SK-N-MC (cell line): ENCODE results near the gene FOXI2.

Experiments used
- DNase-seq: peaks from one replicate; pipeline ENCODE4 v3.0.0-alpha.2; 2011; ENCODE audit warnings: low read depth, low spot score
- H3K27ac ChIP-seq: fragments of 200-600 bp; sonication (generic); 2 replicates; pipeline ENCODE4 v1.5.1; 2016; ENCODE audit warnings: mixed run types
- H3K36me3 ChIP-seq: fragments of 200-600 bp; sonication (generic); 2 replicates; pipeline ENCODE4 v1.6.1; 2017; ENCODE audit warnings: antibody characterized with exemption, low read length, mixed read lengths; ENCODE audit not compliant: insufficient read depth
- H3K4me3 ChIP-seq: fragments of 200-600 bp; sonication (generic); 2 replicates; pipeline ENCODE4 v1.5.1; 2016
- H3K9ac ChIP-seq: fragments of 200-600 bp; sonication (generic); 2 replicates; pipeline ENCODE4 v1.8.0; 2017; ENCODE audit warnings: mixed run types, mixed read lengths; ENCODE audit not compliant: insufficient read length
- H3K9me3 ChIP-seq: fragments of 200-600 bp; sonication (generic); 2 replicates; pipeline ENCODE4 v1.6.1; 2017; ENCODE audit warnings: low read depth, mild to moderate bottlenecking, antibody characterized with exemption, low read length, moderate library complexity, mixed read lengths
- EZH2 ChIP-seq: fragments of 200-600 bp; sonication (generic); IDR thresholded peaks from one replicate; pipeline ENCODE4 v1.6.1; 2017; ENCODE audit warnings: antibody characterized with exemption
- FOXP2 ChIP-seq: optimal IDR thresholded peaks from 2 replicates; pipeline ENCODE3; 2011; ENCODE audit warnings: mild to moderate bottlenecking, moderate library complexity; ENCODE audit not compliant: insufficient read depth; ENCODE audit errors: extremely low read length, control extremely low read depth
- POLR2AphosphoS5 ChIP-seq: IDR thresholded peaks from 2 replicates; pipeline ENCODE4 v1.6.1; 2012; ENCODE audit warnings: mild to moderate bottlenecking, low read depth, low read length, borderline replicate concordance

Gene FOXI2

DNA sequence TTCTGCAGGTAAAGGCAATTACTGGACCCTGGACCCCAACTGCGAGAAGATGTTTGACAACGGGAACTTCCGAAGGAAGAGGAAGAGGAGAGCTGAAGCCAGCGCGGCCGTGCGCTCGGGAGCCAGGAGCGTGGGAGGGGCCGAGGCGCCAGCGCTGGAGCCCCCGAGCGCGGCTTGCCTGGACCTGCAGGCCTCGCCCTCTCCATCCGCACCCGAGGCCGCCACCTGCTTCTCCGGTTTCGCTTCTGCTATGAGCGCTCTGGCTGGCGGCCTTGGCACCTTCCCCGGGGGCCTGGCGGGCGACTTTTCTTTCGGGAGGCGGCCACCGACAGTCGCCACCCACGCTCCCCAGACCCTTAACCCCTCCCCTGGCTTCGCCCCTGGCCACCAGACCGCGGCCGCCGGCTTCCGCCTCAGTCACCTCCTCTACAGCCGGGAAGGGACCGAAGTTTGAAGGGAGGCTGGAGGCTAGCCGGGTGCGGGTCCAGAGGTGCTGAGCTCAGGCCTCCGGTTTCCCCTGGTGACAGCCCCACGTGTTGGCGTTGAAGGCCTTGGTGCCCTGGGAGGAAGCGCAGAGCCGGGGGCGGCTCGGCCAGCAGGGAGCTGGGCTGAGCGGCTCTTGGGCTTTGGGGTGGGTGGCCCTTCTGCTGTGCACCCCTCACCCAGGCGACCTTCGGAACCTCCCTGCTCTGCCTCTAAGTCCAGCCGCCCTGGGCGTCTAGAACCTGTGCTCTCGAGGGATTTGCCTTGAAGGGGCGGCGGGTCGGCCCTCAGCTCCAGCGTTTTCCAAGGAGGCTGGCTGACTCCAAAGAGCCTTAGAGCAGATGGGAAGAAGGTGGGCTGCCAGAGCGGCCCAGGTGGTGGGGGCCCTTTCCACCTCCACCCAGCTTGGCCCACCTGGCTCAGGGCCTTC, 1.8 kb downstream of the FOXI2 start:
- H3K4me3 ChIP-seq = no peak overlapping the region
- no peaks in the 10 kb centered on the region for H3K36me3 ChIP-seq
- no peak overlapping the region for H3K9ac ChIP-seq
- no peak for DNase-seq
- no peak overlapping the region for H3K27ac ChIP-seq
- no peaks in the 10 kb centered on the region for H3K9me3 ChIP-seq
- no peak for TF ChIP-seq POLR2AphosphoS5
- no peak for TF ChIP-seq EZH2
- no peak for TF ChIP-seq FOXP2

DNA sequence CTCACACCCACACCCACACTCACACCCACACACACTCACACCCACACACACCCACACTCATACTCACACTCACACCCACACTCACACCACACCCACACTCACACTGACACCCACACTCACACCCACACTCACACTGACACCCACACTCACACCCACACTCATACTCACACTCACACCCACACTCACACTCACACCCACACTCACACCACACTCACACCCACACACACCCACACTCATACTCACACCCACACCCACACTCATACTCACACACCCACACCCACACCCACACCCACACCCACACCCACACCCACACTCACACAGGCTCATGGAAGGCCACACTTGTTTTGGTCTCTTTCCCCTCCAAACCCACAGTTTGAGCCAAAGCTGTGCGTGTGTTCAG, 2.9 kb downstream of the FOXI2 start:
- H3K36me3 ChIP-seq = no peaks in the 10 kb centered on the region
- DNase-seq = no peak
- H3K9me3 ChIP-seq = no peaks in the 10 kb centered on the region
- H3K9ac ChIP-seq = no peak overlapping the region
- TF ChIP-seq POLR2AphosphoS5 (no peak), FOXP2 (no peak), EZH2 (no peak)
- no peak overlapping the region for H3K4me3 ChIP-seq
- no peak overlapping the region for H3K27ac ChIP-seq

DNA sequence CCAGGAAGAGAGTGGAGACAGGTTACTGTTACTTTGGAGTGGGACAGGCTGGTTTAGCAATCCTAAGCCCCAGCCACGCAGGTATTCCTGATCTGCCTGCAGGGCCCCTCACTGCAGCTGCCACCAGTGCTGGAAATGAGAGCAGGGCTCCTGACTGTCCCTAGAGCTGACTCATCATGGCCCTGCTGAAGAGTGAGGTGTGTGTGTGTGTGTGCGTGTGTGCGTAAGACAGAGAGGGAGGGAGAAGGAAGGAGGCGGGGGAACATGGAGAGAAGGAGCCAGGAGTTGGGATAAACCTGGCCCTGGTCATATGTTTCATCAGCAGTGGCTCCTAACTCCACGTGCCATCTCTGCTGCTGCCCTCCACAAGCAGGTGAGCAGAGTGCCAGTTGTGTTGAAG, 3.6 kb downstream of the FOXI2 start:
- Histone ChIP-seq H3K9ac (no peak overlapping the region), H3K9me3 (no peaks in the 10 kb centered on the region), H3K27ac (no peak overlapping the region), H3K36me3 (no peaks in the 10 kb centered on the region), H3K4me3 (no peak overlapping the region)
- no peak for DNase-seq
- TF ChIP-seq EZH2 = no peak
- TF ChIP-seq POLR2AphosphoS5 = no peak
- no peak for TF ChIP-seq FOXP2

DNA sequence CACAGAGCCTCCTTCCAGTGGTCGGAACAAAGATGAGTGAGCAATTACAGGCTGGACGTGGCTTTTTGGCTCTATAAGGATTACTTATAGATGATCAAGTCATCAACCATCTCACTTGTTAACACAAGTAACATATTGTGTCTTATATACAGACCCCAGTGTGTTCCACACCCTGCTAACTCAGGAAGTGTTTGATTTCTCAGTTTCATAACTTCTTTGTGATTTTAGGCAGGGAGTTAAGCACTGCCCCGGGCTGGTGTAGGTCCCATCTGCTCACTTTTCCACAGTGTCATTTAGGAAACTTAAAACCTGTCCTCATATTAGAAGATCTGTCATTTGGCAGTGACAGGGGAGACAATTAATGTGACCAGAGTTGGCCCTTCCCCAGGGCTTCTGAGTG, 6.2 kb downstream of the FOXI2 start:
- H3K27ac ChIP-seq = no peak overlapping the region
- TF ChIP-seq FOXP2 = no peak
- no peak for TF ChIP-seq EZH2
- TF ChIP-seq POLR2AphosphoS5 = no peak
- no peaks in the 10 kb centered on the region for H3K36me3 ChIP-seq
- no peak overlapping the region for H3K9ac ChIP-seq
- no peak overlapping the region for H3K4me3 ChIP-seq
- no peaks in the 10 kb centered on the region for H3K9me3 ChIP-seq
- no peak for DNase-seq

DNA sequence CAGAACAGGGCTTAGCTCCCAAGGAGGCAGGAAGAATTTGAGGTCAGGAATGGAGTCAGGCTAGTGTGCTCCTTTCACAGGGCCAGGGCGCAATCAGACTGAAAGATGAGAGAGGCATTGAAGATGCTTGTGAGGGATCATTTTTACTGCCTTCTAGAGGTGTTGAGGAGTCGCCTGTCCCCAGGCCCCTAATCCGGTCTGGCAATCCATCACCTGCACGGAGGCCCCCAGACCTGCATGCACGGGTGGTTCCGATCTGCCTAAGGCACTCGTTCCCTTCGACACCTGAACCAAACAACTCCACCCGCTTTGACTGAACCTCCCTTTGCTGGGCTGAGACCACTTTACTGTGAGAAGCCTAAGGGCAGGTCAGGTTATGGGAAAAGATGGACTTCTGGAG, 8.0 kb downstream of the FOXI2 start:
- no peak overlapping the region for H3K27ac ChIP-seq
- no peak for DNase-seq
- H3K9me3 ChIP-seq = no peaks in the 10 kb centered on the region
- H3K36me3 ChIP-seq = no peaks in the 10 kb centered on the region
- no peak overlapping the region for H3K4me3 ChIP-seq
- no peak overlapping the region for H3K9ac ChIP-seq
- no peak for TF ChIP-seq FOXP2
- TF ChIP-seq POLR2AphosphoS5 = no peak
- no peak for TF ChIP-seq EZH2

DNA sequence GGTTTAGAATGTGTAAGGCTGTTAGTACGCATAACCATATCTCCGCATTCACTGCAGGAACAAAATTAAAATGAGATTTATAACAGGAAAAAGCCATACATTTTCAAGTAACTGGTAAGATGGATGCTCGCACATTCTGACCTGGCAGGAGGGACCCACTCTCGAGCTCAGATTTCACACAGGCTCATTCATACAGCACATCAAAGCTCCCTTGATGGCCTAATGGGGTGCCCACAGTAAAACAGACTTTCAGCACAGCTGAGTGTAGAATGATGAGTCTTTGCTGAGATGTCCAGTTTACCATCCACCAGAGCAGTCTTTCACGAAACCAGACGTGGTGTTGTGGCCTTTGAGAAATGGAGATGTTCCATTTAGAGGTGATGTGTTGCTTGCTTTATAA, 8.9 kb downstream of the FOXI2 start:
- no peak for DNase-seq
- Histone ChIP-seq H3K4me3 (no peak overlapping the region), H3K9me3 (no peaks in the 10 kb centered on the region), H3K9ac (no peak overlapping the region), H3K36me3 (no peaks in the 10 kb centered on the region), H3K27ac (no peak overlapping the region)
- TF ChIP-seq FOXP2 = no peak
- TF ChIP-seq POLR2AphosphoS5 = no peak
- TF ChIP-seq EZH2 = no peak

DNA sequence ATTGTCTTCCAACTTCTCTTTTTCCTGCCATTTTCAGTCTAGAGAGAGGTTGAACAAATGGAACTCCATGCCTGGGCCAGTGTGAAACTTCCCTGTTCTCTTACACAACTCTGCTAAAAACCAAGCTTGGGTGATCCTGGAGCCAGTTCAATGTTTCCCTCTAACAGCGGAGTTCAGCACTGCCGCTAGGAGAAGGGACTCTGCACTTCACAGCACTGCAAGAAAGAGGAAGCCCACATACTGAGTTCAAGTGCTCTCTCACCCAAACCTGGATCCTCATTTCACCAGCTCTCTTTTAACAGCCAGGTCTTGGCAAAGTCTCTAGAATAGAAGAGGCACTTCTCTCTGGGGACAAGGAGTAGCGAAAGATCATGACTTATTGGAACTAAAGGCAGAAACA, 18.8 kb downstream of the FOXI2 start:
- Histone ChIP-seq H3K27ac (no peak overlapping the region), H3K4me3 (no peak overlapping the region), H3K9me3 (no peaks in the 10 kb centered on the region), H3K36me3 (no peaks in the 10 kb centered on the region), H3K9ac (no peak overlapping the region)
- no peak for DNase-seq
- no peak for TF ChIP-seq FOXP2
- TF ChIP-seq EZH2 = no peak
- TF ChIP-seq POLR2AphosphoS5 = no peak

DNA sequence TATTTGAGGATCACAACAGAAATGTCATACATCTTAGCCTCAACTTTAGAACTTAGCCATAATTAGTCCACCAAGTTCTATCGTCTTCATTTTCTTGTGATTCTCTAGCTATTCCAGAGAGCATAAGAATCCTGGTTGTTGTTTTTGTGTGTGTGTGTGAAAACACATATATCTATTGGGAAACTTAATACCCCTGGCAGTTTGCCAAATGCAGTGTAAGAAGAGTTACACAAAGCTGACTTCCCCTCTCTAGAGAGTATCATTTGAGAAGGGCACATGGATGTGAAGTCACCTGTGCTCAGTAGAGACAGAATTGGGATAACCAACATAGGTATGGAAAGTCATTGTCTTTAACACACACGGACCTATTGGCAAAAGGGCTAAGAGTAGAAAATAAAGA, 19.3 kb downstream of the FOXI2 start:
- no peaks in the 10 kb centered on the region for H3K36me3 ChIP-seq
- no peak overlapping the region for H3K4me3 ChIP-seq
- no peak overlapping the region for H3K9ac ChIP-seq
- no peaks in the 10 kb centered on the region for H3K9me3 ChIP-seq
- no peak for DNase-seq
- no peak overlapping the region for H3K27ac ChIP-seq
- TF ChIP-seq EZH2 (no peak), POLR2AphosphoS5 (no peak), FOXP2 (no peak)

DNA sequence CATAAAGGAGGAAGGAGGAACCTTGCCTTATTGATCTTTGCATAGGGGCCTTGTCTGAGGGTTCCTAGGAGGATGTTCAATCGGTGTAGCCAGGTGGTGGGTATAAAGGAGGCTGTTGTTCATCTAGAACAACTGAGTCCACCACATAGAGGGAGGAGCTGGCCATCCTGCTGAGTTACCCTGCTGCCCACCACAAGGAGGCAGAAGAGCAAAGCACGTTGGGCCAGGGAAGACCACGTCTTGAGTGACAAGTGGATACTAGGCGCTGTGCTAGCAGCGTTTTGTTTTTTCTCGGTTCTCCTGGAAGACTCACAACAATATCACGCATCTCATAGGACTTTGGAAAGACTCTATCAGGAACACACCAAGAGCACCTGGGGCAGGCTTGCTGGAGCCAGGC, 20.0 kb downstream of the FOXI2 start:
- Histone ChIP-seq H3K36me3 (no peaks in the 10 kb centered on the region), H3K4me3 (no peak overlapping the region), H3K27ac (no peak overlapping the region), H3K9ac (no peak overlapping the region), H3K9me3 (no peaks in the 10 kb centered on the region)
- TF ChIP-seq POLR2AphosphoS5 = no peak
- no peak for TF ChIP-seq FOXP2
- no peak for TF ChIP-seq EZH2
- no peak for DNase-seq
